GM12892 (cell line): Measurements from ENCODE around the gene DNAH10.

Experiments used
- POLR2A ChIP-seq: IDR thresholded peaks from 2 replicates; pipeline ENCODE4 v1.6.1; 2011; ENCODE audit warnings: low read depth, low read length, control low read depth
- POLR2AphosphoS5 ChIP-seq: IDR thresholded peaks from 2 replicates; pipeline ENCODE4 v1.6.1; 2011; ENCODE audit warnings: low read depth, low read length, control low read depth
- TAF1 ChIP-seq: IDR thresholded peaks from 2 replicates; pipeline ENCODE4 v1.6.1; 2011; ENCODE audit warnings: low read depth, mild to moderate bottlenecking, control low read depth, low read length, borderline replicate concordance

DNA sequence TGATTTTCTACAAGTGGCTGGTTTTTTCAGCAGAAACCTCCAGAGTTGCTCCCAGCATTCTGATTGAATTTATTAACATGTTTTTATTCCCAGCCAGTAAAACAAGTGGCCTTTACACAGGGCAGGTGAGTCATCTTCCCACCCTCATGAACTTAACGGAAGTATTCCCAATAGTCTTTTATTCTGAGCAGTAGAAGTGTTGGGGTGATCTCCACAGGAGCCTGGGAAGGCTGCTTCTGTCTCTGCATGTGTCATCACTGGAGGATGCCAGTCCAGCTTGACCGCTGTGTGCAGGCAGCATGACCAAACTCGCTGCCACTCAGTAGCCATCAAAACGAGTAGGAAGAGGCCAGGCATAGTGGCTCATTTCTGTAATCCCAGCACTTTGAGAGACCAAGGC is 13.4 kb upstream of the DNAH10 start:
- TF ChIP-seq TAF1 (no peak), POLR2A (no peak), POLR2AphosphoS5 (no peak)
